Jurkat, Clone E6-1 (cell line): Measurements from ENCODE around the gene AIF1.
A peak's percentile ranks its signal among the peaks of the same experiment; 100 is the strongest.
"Not testable (repeated sequence)": the region's sequence is repeated elsewhere in the genome, so short reads cannot be mapped to it uniquely, and the experiment has no call there.

Experiments used
- DNase-seq: peaks from one replicate; pipeline ENCODE4 v3.0.0-alpha.2; 2011; ENCODE audit warnings: low read depth, low spot score
- H3K4me3 ChIP-seq: 2 replicates; pipeline ENCODE4 v1.5.1; 2011; ENCODE audit warnings: mild to moderate bottlenecking, low read length, control low read depth, moderate library complexity

Gene AIF1

GRCh38 chr6:31579546-31580437, 35.2 kb upstream of the AIF1 start:
- H3K4me3 ChIP-seq = no peak overlapping the region
- no peak for DNase-seq

DNA sequence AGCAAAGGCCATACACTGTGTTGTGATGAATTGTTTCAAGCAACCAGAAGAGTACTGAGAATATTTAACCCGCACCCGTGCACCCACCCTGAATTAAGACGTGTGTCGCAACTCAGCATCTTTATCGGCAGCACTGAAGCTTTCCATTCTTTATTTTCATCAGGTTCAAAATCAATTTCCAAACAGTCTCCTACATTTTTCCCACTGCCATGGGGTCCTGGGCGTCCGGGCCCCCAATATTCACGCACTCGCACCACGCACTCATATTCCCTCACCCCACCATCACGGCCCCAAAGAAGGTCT, 34.6 kb upstream of the AIF1 start:
- DNase-seq = no peak

DNA sequence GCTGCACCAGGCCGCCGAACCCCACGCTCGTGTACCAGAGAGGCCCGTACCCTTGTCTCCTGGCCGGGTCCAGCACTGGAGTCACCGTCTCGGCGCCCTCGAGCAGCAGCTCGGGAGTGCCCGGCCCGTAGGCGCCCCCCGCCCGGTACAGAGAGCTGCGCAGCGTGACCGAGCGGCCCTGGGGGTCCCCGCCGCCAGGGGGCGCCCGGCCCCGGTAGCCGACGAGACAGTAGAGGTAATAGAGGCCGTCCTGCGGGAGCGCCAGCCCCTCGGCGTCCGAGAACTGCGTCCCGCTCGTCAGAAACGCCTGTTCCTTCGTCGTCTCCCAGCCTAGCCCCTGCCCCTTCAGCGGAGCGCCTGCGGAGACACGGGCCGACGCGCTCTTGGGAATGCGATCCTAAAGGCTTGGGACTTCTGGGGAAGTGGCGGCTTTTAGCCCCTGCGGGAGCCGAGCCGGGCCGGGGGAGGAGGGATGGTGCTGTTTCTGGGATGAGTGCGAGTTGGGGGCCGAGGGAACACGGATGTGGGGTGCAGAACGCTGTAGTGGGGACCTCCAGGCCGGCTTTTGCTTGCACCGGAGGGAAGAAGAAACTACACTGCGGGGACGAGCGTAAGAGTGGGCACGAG, 34.1 kb upstream of the AIF1 start:
- peak overlapping the region; percentile 86 for H3K4me3 ChIP-seq
- DNase-seq = peak; percentile 67

More for the DNA sequence above, 34.6 kb upstream of the AIF1 start:
- peak overlapping the region; percentile 86 for H3K4me3 ChIP-seq

- DNase-seq = no peak
- peak overlapping the region; percentile 86 for H3K4me3 ChIP-seq
Observed at GRCh38 chr6:31581434-31582229, 33.4 kb upstream of the AIF1 start.

DNA sequence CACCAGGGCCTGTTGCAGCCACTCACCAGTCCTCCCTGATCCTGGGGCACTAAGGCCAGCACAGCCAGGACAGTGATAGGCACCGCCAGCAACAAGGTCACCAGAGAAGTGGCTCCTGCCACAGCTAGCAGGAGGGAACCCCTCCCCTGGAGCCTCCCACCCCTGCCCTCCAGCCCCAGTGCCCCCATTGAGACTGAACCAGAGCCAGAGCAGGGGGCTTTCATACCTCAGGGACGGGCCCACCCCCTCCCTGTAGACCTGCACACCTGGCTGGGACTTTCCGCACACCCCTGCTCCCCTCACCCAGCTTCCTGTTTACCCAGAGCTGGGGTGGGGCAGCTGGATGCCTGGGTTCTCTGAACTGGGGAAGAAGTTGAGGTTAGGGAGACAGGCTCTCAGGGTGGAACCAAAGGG, 32.8 kb upstream of the AIF1 start, which contains the start of gene LTB:
LTB (minus strand) TSS at position 195 of the 414 bp plus-strand sequence; CDS start at position 188, 7 bp downstream.
- peak within 1 kb of the TSS; percentile 86 for H3K4me3 ChIP-seq
- peak; percentile 61 for DNase-seq

- DNase-seq = peak; percentile 81
- H3K4me3 ChIP-seq = no peak overlapping the region
Observed at GRCh38 chr6:31585491-31585890, 29.5 kb upstream of the AIF1 start.

DNA sequence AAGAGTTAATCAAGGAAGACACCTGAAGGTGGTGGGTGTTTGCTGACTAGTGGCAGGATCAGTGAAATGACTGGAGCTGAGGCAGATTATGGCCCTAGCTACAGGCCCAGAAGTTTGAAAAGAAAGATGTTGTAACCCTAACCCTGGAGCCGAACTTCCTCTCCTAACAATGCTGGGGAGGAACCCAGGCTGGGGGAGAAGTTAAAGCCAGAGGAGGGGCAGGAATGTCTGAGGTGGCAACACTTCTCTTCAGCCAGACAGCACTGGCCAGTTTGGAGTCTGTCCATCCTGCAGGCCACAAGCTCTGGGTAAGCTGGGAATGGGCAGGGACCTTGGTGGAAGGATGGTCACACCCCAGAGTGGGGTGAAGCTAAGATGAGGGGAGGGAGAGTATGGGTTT, 29.0 kb upstream of the AIF1 start, which contains the start of gene LST1:
LST1 (plus strand) TSS at position 270 of the 400 bp plus-strand sequence. CDS start 1,023 bp downstream, outside the sequence.
- no peak for DNase-seq
- peak within 1 kb of the TSS; percentile 2 for H3K4me3 ChIP-seq

DNA sequence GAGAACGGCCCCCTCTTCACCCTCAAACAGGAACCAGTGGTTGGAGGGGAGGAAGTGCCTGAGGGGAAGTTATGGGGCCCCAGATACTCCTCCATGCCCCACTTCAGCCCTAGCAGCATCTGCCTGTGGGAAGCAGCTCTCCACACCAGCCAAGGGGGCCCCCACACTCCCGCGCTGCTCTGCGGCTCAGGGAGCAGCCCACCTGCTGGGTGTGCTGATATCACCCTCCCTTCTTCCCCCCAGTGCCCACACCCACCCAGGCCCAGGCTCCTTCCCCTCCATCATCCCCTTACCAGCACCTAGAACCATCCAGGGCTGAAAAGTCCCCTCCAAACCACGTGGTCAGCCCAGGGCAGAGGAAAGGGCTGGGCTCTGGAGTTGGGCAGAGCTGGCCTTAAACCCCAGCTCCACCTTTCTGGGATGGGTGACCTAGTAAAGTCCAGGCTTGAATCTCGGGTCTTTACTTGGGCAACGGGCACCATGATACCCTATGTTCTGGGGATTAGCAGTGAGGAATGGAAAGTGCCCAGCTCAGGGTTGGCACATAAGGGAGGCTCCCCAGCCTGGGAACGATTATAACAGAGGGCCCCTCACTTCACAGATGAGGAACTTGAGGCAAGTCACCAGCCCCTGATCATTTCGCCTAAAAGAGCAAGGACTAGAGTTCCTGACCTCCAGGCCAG, 28.3 kb upstream of the AIF1 start:
- peak; percentile 84 for DNase-seq

DNA sequence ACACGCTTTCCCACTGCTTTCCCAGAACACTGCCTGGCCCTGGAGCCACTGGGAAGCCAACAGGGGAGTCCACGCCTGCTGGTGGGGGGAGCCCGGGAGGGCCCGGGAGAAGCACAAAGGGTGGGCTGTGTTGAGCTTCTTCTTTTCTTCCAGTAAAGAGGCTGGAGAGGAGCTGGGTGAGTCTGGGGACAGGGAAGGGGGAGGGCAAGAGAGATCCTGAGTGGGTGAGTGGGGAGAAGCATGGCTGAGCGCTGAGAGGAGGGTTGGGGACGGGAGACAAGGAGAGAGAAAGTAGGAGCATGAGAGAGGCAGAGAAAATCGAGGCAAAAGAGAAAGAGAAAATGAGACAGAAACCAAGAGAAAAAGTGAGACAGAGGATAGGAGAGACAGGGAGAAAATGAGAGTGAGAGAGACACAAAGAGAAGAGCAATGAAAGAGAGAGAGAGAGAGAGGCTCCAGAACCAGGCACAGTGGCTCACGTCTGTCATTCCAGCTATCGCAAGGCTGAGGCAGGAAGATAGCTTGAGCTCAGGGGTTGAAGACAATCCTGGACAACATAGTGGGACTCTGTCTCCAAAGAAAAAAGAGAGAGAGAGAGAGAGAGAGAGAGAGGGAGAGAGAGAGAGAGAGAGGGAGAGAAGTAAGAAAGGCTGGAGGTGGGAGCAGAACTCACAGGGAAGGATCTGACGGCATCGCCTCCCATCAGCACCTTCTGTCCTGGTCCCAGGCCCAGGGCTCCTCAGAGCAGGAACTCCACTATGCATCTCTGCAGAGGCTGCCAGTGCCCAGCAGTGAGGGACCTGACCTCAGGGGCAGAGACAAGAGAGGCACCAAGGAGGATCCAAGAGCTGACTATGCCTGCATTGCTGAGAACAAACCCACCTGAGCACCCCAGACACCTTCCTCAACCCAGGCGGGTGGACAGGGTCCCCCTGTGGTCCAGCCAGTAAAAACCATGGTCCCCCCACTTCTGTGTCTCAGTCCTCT, 26.9 kb upstream of the AIF1 start:
- no peak for DNase-seq
- H3K4me3 ChIP-seq = no peak overlapping the region

More for the DNA sequence above, 28.3 kb upstream of the AIF1 start:
- peak overlapping the region; percentile 2 for H3K4me3 ChIP-seq

DNA sequence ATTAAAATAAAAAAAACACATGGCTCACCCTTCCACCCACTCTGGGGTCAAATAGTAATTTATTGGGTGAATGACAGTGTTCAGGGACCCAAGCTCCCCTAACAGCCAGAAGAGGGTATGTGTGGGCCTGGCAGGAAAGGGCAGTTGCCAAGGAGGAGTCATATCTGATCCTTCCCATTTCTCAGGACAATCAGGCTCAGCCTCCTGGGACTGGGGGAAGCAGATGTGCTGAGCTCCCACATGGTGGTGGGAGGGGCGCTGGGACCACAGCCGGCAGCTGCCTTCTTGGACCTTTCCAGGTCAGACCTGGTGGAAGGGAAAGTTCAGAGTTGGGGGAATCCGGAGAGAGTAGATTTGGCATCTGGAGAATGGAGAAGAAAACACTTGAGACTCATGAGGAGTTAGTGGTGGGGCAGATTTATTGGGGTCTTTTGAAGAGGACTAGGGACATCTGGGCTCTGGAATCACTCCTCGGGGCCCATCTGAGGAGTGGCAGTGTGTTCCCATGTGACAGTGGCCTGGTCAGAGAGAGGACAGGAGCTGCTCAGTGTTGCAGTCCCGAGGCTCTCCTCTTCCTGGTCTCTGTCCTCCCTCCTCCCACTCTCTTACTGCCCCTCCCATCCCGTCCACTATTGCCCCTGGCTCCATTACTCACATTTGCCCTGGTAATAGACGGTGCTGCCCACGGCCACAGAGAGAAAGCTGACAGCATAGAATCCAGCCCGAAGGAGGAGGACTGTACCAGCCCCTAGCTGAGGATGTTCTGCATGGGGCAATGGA, 26.0 kb upstream of the AIF1 start:
- no peak for DNase-seq
- H3K4me3 ChIP-seq = no peak overlapping the region

DNA sequence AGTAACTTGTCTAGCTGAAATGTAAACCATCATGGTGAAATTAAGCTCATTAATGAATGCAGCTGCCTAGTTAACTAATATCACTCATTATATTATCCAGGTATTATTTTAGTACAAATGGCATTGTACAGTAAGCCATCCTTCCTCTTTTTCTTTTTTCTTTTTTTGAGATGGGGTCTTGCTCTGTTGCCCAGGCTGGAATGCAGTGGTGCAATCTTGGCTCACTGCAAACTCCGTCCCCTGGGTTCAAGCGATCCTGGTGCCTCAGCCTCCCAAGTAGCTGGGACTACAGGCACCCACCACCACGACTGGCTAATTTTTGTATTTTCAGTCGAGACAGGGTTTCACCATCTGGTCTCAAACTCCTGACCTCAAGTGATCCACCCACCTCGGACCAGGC, 24.3 kb upstream of the AIF1 start:
- not testable (repeated sequence) for DNase-seq, H3K4me3 ChIP-seq

DNA sequence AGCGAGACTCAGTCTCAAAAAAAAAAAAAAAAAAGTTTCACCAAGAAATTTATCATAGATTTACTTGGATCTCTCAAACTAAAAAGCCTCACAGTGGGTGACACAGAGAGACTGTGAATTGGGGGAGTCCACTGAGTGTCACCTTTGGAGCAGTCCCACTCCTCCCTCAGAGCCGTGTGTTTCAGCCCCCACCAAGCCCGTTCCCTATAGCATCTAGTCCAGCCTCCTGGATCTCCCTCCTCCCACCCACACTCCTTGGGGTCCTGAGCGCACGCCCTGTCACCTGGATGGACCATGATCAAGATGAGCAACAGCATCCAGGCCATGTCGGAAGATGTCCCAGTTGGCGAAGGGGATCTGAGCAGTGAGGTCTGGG, 22.6 kb upstream of the AIF1 start:
- H3K4me3 ChIP-seq = no peak overlapping the region
- DNase-seq = no peak

GRCh38 chr6:31597006-31597405, 18.0 kb upstream of the AIF1 start:
- peak; percentile 79 for DNase-seq
- no peak overlapping the region for H3K4me3 ChIP-seq

DNA sequence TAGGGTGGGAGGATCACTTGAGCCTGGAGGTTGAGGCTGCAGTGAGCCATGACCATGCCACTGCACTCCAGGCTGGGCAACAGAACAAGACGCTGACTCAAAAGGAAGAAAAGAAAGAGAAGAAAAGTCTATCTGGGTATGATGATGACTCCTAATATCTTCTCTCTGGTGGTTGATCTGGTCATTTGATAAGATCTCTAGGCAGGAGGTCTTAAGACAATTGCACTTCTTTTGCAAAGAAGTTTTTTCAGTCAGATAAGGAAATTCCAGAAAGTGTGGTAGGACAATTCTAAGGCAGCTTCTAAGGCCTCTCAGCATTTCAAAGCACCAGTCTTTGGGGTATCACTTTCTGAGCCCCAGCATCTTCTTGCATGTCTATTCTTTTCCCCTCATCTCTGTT, 7.7 kb upstream of the AIF1 start:
- no peak overlapping the region for H3K4me3 ChIP-seq
- DNase-seq = no peak

DNA sequence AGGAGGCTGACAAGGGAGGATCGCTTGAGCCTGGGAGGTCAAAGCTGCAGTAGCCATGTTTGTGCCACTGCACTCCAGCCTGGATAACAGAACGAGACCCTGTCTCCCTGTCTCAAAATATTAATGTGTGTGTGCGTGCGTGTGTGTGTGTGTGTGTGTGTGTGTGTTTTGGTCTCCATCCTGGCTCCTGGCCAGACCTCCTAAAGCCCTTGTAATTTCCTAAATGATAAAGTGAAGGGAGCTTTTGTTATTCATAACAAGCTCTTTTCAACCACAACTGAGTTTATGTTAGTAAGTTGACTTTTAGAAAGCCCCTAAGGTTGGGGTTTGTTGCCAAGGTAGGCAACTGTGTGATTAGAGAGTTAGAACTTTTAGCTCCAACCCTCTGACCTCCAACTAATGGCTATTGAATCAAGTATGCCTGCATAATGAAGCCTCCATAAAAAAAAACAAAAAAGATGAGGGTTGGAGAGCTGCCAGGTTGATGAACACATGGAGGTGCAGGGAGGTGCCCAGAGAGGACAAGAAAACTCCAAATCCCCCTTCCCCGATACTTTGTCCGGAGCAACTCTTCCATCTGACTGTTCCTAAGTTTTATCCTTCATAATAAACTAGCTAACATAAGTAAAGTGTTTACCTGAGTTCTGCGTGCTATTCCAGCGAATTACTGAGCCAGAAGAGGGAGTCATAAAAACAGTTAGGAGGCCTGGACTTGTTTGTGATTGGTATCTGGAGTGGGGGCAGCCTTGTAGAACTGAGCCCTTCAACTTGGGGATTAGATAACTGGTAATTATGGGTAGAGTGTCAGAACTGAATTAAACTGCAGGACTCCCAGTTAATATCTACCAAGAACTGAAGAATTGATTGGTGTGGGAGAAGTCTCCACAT, 5.3 kb upstream of the AIF1 start:
- no peak overlapping the region for H3K4me3 ChIP-seq
- no peak for DNase-seq

DNA sequence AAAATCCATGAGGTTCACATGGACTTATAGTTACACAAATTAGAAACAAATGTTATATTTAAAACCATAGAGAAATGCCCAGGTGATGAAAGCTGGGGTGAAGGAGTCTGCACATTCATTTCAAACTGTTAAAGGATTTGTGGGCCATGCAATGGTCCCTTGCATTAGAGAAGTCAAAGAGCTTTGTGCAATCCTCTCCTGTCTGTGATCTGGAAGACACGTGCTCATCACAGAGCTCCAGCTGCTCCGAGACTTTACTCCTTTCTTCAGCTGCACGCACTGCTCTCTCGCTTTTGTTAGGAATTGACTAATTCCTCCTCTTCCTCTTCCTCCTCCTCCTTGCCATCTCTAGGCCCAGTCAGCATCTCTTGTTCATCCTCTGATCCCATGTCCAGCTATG, 4.1 kb upstream of the AIF1 start:
- DNase-seq = no peak
- H3K4me3 ChIP-seq = no peak overlapping the region
